Activated T-helper 2 cell treated with anti-CD3 and anti-CD28 coated beads, Interferon-gamma antibody, Interleukin-2, Interleukin-4, amounts not matched to agents 10 μg/mL and 5 μg/mL and 100 μg/mL, durations not matched to agents 14 hours and 24 hours and 36 hours (primary cell): ENCODE measurements around the gene RFX7. TPM values are rescaled to one million over a fixed set of nuclear protein-coding genes. Genes with fewer than 3 reads are reported as not detected.

ENCODE experiments used
- DNase-seq: peaks from one replicate; pipeline ENCODE4 v3.0.0; 2021; ENCODE audit warnings: low spot score
- H3K27ac Mint-ChIP-seq: one replicate; pipeline ENCODE4 v1.8.0; 2021; ENCODE audit warnings: mixed read lengths
- H3K27me3 Mint-ChIP-seq: one replicate; pipeline ENCODE4 v1.8.0; 2021; ENCODE audit warnings: low read depth, mixed read lengths
- H3K36me3 Mint-ChIP-seq: one replicate; pipeline ENCODE4 v1.8.0; 2021; ENCODE audit warnings: low read depth, mixed read lengths
- H3K4me1 Mint-ChIP-seq: one replicate; pipeline ENCODE4 v1.8.0; 2021; ENCODE audit warnings: low read depth, mixed read lengths
- H3K4me3 Mint-ChIP-seq: one replicate; pipeline ENCODE4 v1.8.0; 2021; ENCODE audit warnings: low read depth, mild to moderate bottlenecking, moderate library complexity, mixed read lengths
- H3K9me3 Mint-ChIP-seq: one replicate; pipeline ENCODE4 v1.8.0; 2021; ENCODE audit warnings: mixed read lengths
- intact Hi-C: fragments of 100-400 bp; cut with micrococcal nuclease; formaldehyde crosslinking; loops from one replicate; pipeline ENCODE4 v1.15.1; 2023
- total RNA-seq: library from RNA; stranded (reverse); gene quantifications from 2 replicates; pipeline ENCODE4 v1.2.3, GENCODE V29; 2022

RFX7 gene
- total RNA-seq, 1 donor from 2014 or later, result 36.6 TPM

GRCh38 chr15:56077081-56077480 lies 166.6 kb downstream of the RFX7 start:
- no peak overlapping the region for H3K27ac Mint-ChIP-seq
- H3K9me3 Mint-ChIP-seq, result no peaks in the 10 kb centered on the region
- no peaks in the 10 kb centered on the region for H3K36me3 Mint-ChIP-seq
- H3K27me3 Mint-ChIP-seq, result peaks cover 3% of the 10 kb centered on the region
- no peak overlapping the region for H3K4me3 Mint-ChIP-seq
- DNase-seq, result no peak
- intact Hi-C loops, result no loop called here
- H3K4me1 Mint-ChIP-seq, result no peaks in the 10 kb centered on the region

GRCh38 chr15:56076640-56077039 lies 167.0 kb downstream of the RFX7 start:
- no peak for DNase-seq
- intact Hi-C loops, result no loop called here
- no peaks in the 10 kb centered on the region for H3K9me3 Mint-ChIP-seq
- H3K4me1 Mint-ChIP-seq, result no peaks in the 10 kb centered on the region
- peaks cover 3% of the 10 kb centered on the region for H3K27me3 Mint-ChIP-seq
- H3K36me3 Mint-ChIP-seq, result no peaks in the 10 kb centered on the region
- H3K4me3 Mint-ChIP-seq, result no peak overlapping the region
- no peak overlapping the region for H3K27ac Mint-ChIP-seq

- no peaks in the 10 kb centered on the region for H3K36me3 Mint-ChIP-seq
- H3K4me3 Mint-ChIP-seq, result no peak overlapping the region
- no peaks in the 10 kb centered on the region for H3K9me3 Mint-ChIP-seq
- no peak overlapping the region for H3K27ac Mint-ChIP-seq
- DNase-seq, result no peak
- H3K4me1 Mint-ChIP-seq, result no peaks in the 10 kb centered on the region
- peaks cover 3% of the 10 kb centered on the region for H3K27me3 Mint-ChIP-seq
- intact Hi-C loops, result no loop called here
Observed at GRCh38 chr15:56074481-56075265, 169.0 kb downstream of the RFX7 start.

GRCh38 chr15:56064152-56064551 lies 179.5 kb downstream of the RFX7 start:
- Mint-ChIP-seq H3K27me3 (peaks cover 11% of the 10 kb centered on the region), H3K36me3 (no peaks in the 10 kb centered on the region), H3K4me1 (no peaks in the 10 kb centered on the region), H3K9me3 (peaks cover 5% of the 10 kb centered on the region), H3K27ac (no peak overlapping the region), H3K4me3 (no peak overlapping the region)
- no peak for DNase-seq
- intact Hi-C loops, result no loop called here

GRCh38 chr15:56059716-56060115 lies 184.0 kb downstream of the RFX7 start:
- no peak overlapping the region for H3K4me3 Mint-ChIP-seq

GRCh38 chr15:56058986-56059385 lies 184.7 kb downstream of the RFX7 start:
- Mint-ChIP-seq H3K36me3 (no peaks in the 10 kb centered on the region), H3K27ac (no peak overlapping the region), H3K9me3 (peaks cover 5% of the 10 kb centered on the region), H3K27me3 (peaks cover 11% of the 10 kb centered on the region), H3K4me1 (no peaks in the 10 kb centered on the region), H3K4me3 (no peak overlapping the region)
- DNase-seq, result no peak
- intact Hi-C loops, result loop anchor here (10.0 kb wide), 1 partner anchor 194 kb away; no protein-coding TSS in a partner anchor

More at GRCh38 chr15:56059716-56060115, 184.0 kb downstream of the RFX7 start:
- H3K36me3 Mint-ChIP-seq, result no peaks in the 10 kb centered on the region
- DNase-seq, result no peak
- intact Hi-C loops, result loop anchor here (10.0 kb wide), 1 partner anchor 195 kb away; no protein-coding TSS in a partner anchor
- peaks cover 11% of the 10 kb centered on the region for H3K27me3 Mint-ChIP-seq
- no peaks in the 10 kb centered on the region for H3K4me1 Mint-ChIP-seq
- no peak overlapping the region for H3K27ac Mint-ChIP-seq
- peaks cover 5% of the 10 kb centered on the region for H3K9me3 Mint-ChIP-seq

GRCh38 chr15:56056626-56057025 lies 187.1 kb downstream of the RFX7 start:
- Mint-ChIP-seq H3K27ac (no peak overlapping the region), H3K4me3 (no peak overlapping the region), H3K27me3 (peaks cover 4% of the 10 kb centered on the region), H3K4me1 (no peaks in the 10 kb centered on the region), H3K9me3 (peaks cover 3% of the 10 kb centered on the region), H3K36me3 (no peaks in the 10 kb centered on the region)
- DNase-seq, result no peak
- intact Hi-C loops, result loop anchor here (10.0 kb wide), 1 partner anchor 192 kb away; no protein-coding TSS in a partner anchor

GRCh38 chr15:56053046-56053400 lies 190.7 kb downstream of the RFX7 start:
- no peaks in the 10 kb centered on the region for H3K27me3 Mint-ChIP-seq

GRCh38 chr15:56052395-56053045 lies 191.2 kb downstream of the RFX7 start:
- H3K4me3 Mint-ChIP-seq, result no peak overlapping the region
- H3K27ac Mint-ChIP-seq, result no peak overlapping the region
- no peak for DNase-seq
- H3K9me3 Mint-ChIP-seq, result no peaks in the 10 kb centered on the region
- no peaks in the 10 kb centered on the region for H3K27me3 Mint-ChIP-seq
- H3K4me1 Mint-ChIP-seq, result no peaks in the 10 kb centered on the region
- H3K36me3 Mint-ChIP-seq, result no peaks in the 10 kb centered on the region
- intact Hi-C loops, result loop anchor here (10.0 kb wide), 1 partner anchor 188 kb away; no protein-coding TSS in a partner anchor

More at GRCh38 chr15:56053046-56053400, 190.7 kb downstream of the RFX7 start:
- Mint-ChIP-seq H3K4me3 (no peak overlapping the region), H3K4me1 (no peaks in the 10 kb centered on the region), H3K9me3 (no peaks in the 10 kb centered on the region), H3K36me3 (no peaks in the 10 kb centered on the region), H3K27ac (no peak overlapping the region)
- no peak for DNase-seq
- intact Hi-C loops, result loop anchor here (10.0 kb wide), 1 partner anchor 188 kb away; no protein-coding TSS in a partner anchor

- DNase-seq, result no peak
- H3K36me3 Mint-ChIP-seq, result no peaks in the 10 kb centered on the region
- H3K27me3 Mint-ChIP-seq, result no peaks in the 10 kb centered on the region
- intact Hi-C loops, result loop anchor here (10.0 kb wide), 1 partner anchor 187 kb away; no protein-coding TSS in a partner anchor
- H3K4me3 Mint-ChIP-seq, result no peak overlapping the region
- no peaks in the 10 kb centered on the region for H3K9me3 Mint-ChIP-seq
- H3K4me1 Mint-ChIP-seq, result no peaks in the 10 kb centered on the region
- no peak overlapping the region for H3K27ac Mint-ChIP-seq
Observed at GRCh38 chr15:56051676-56052075, 192.0 kb downstream of the RFX7 start.

GRCh38 chr15:56049577-56049976 lies 194.1 kb downstream of the RFX7 start:
- intact Hi-C loops, result no loop called here
- no peak overlapping the region for H3K4me3 Mint-ChIP-seq
- no peak overlapping the region for H3K27ac Mint-ChIP-seq
- H3K27me3 Mint-ChIP-seq, result peaks cover 4% of the 10 kb centered on the region
- no peaks in the 10 kb centered on the region for H3K36me3 Mint-ChIP-seq
- H3K4me1 Mint-ChIP-seq, result no peaks in the 10 kb centered on the region
- DNase-seq, result no peak
- H3K9me3 Mint-ChIP-seq, result peaks cover 7% of the 10 kb centered on the region

GRCh38 chr15:56047354-56047753 lies 196.3 kb downstream of the RFX7 start:
- peaks cover 13% of the 10 kb centered on the region for H3K36me3 Mint-ChIP-seq
- intact Hi-C loops, result no loop called here

More at GRCh38 chr15:56047354-56047753, 196.3 kb downstream of the RFX7 start:
- peaks cover 4% of the 10 kb centered on the region for H3K27me3 Mint-ChIP-seq
- H3K4me3 Mint-ChIP-seq, result no peak overlapping the region
- no peak for DNase-seq
- H3K9me3 Mint-ChIP-seq, result peaks cover 24% of the 10 kb centered on the region
- peaks cover 17% of the 10 kb centered on the region for H3K4me1 Mint-ChIP-seq
- H3K27ac Mint-ChIP-seq, result no peak overlapping the region
